Body of pancreas (tissue), 4 donors: Measurements from ENCODE around the gene MACROH2A1.

Experiments used
- POLR2A ChIP-seq, 3 donors: fragments of 450-650 bp; IDR thresholded peaks; one replicate each; pipeline ENCODE4 v1.6.1; 2016; ENCODE audit warnings: antibody characterized with exemption in 3 of 3, mild to moderate bottlenecking in 2 of 3
- TF ChIP-seq, protein P1 (sequence below), 7 experiments: fragments of 450-650 bp in 4 of 7; fragments of 200-600 bp in 3 of 7; sonication (generic) in 3 of 7; IDR thresholded peaks; one replicate each; pipeline ENCODE4 v1.5.1; 2016 to 2019; ENCODE audit warnings: antibody characterized with exemption in 7 of 7

DNA sequence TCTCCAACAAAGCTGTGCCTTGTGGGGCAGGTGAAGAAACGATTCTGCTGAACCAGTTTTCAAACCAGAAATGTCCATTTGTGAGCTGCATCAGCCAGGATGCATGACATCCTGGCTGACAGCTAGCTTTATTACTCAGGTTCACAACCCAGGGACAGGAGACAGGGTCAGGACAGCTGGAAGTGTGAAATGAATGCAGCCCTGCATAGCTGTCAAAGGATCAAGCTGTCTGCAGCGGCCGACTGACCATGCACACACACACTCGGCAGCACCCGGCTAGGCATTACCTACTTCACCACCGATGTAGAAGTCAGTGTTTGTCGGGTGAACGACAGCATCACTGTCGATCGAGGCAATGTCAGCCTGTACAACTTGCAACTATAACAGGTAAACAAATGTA is 48.5 kb downstream of the MACROH2A1 start:
- TF ChIP-seq POLR2A (IDR thresholded peaks at IDR 0.05), result no peak
- TF ChIP-seq, protein P1, sequence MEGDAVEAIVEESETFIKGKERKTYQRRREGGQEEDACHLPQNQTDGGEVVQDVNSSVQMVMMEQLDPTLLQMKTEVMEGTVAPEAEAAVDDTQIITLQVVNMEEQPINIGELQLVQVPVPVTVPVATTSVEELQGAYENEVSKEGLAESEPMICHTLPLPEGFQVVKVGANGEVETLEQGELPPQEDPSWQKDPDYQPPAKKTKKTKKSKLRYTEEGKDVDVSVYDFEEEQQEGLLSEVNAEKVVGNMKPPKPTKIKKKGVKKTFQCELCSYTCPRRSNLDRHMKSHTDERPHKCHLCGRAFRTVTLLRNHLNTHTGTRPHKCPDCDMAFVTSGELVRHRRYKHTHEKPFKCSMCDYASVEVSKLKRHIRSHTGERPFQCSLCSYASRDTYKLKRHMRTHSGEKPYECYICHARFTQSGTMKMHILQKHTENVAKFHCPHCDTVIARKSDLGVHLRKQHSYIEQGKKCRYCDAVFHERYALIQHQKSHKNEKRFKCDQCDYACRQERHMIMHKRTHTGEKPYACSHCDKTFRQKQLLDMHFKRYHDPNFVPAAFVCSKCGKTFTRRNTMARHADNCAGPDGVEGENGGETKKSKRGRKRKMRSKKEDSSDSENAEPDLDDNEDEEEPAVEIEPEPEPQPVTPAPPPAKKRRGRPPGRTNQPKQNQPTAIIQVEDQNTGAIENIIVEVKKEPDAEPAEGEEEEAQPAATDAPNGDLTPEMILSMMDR (IDR thresholded peaks at IDR 0.05), result no peak
